ENCODE measurements around the gene HSFX4. TPM values are rescaled to one million over a fixed set of nuclear protein-coding genes. Genes with fewer than 3 reads are reported as not detected.

HSFX4 gene
- total RNA-seq, 1 experiment from 2014 or later = not detected

GRCh38 chrX:149950681-149951080 lies 21.3 kb downstream of the HSFX4 start:
- H3K9ac ChIP-seq (ENCODE audit: low read length) = no peak overlapping the region
- H3K4me1 ChIP-seq (ENCODE audit: low read length) = peaks cover 2% of the 10 kb centered on the region

GRCh38 chrX:149961572-149961971 lies 32.2 kb downstream of the HSFX4 start:
- H3K9me2 ChIP-seq (replicated peaks; ENCODE audit: insufficient read depth, low read length) = no peaks in the 10 kb centered on the region
- no peaks in the 10 kb centered on the region for H3K9me3 ChIP-seq (ENCODE audit: low read length)
- H3K79me2 ChIP-seq (ENCODE audit: low read length) = no peaks in the 10 kb centered on the region
- H3K4me2 ChIP-seq (ENCODE audit: low read depth, low read length, poor library complexity, severe bottlenecking) = no peak overlapping the region
- no peak overlapping the region for H3K9ac ChIP-seq (ENCODE audit: low read length)
- H3K4me3 ChIP-seq (ENCODE audit: low read length) = no peak overlapping the region
- DNase-seq = no peak
- H3K27ac ChIP-seq (ENCODE audit: low read length) = no peak overlapping the region
- no peaks in the 10 kb centered on the region for H3K36me3 ChIP-seq (ENCODE audit: insufficient read depth, low read length)
- H3K4me1 ChIP-seq (ENCODE audit: low read length) = no peaks in the 10 kb centered on the region
- no peaks in the 10 kb centered on the region for H3K27me3 ChIP-seq (ENCODE audit: low read length)
- no peaks in the 10 kb centered on the region for H4K20me1 ChIP-seq (ENCODE audit: insufficient read depth, low read depth, low read length)
- no peak overlapping the region for H2AFZ ChIP-seq (ENCODE audit: low read length)

More at GRCh38 chrX:149950681-149951080, 21.3 kb downstream of the HSFX4 start:
- Histone ChIP-seq H3K9me2 (replicated peaks; ENCODE audit: insufficient read depth, low read length) (no peaks in the 10 kb centered on the region), H3K4me2 (ENCODE audit: low read depth, low read length, poor library complexity, severe bottlenecking) (no peak overlapping the region), H3K27ac (ENCODE audit: low read length) (no peak overlapping the region), H4K20me1 (ENCODE audit: insufficient read depth, low read depth, low read length) (no peaks in the 10 kb centered on the region), H3K79me2 (ENCODE audit: low read length) (no peaks in the 10 kb centered on the region), H3K9me3 (ENCODE audit: low read length) (no peaks in the 10 kb centered on the region), H3K4me3 (ENCODE audit: low read length) (no peak overlapping the region), H3K27me3 (ENCODE audit: low read length) (no peaks in the 10 kb centered on the region), H3K36me3 (ENCODE audit: insufficient read depth, low read length) (no peaks in the 10 kb centered on the region), H2AFZ (ENCODE audit: low read length) (no peak overlapping the region)
- DNase-seq = peak; percentile 66

GRCh38 chrX:149962010-149962409 lies 32.6 kb downstream of the HSFX4 start:
- H3K4me1 ChIP-seq (ENCODE audit: low read length) = no peaks in the 10 kb centered on the region
- no peaks in the 10 kb centered on the region for H4K20me1 ChIP-seq (ENCODE audit: insufficient read depth, low read depth, low read length)
- H3K9me2 ChIP-seq (replicated peaks; ENCODE audit: insufficient read depth, low read length) = no peaks in the 10 kb centered on the region
- no peaks in the 10 kb centered on the region for H3K27me3 ChIP-seq (ENCODE audit: low read length)
- no peak for DNase-seq
- H3K79me2 ChIP-seq (ENCODE audit: low read length) = no peaks in the 10 kb centered on the region
- H3K9me3 ChIP-seq (ENCODE audit: low read length) = no peaks in the 10 kb centered on the region
- H3K36me3 ChIP-seq (ENCODE audit: insufficient read depth, low read length) = no peaks in the 10 kb centered on the region
- H3K4me2 ChIP-seq (ENCODE audit: low read depth, low read length, poor library complexity, severe bottlenecking) = no peak overlapping the region
- H3K4me3 ChIP-seq (ENCODE audit: low read length) = no peak overlapping the region
- no peak overlapping the region for H3K27ac ChIP-seq (ENCODE audit: low read length)
- no peak overlapping the region for H3K9ac ChIP-seq (ENCODE audit: low read length)
- no peak overlapping the region for H2AFZ ChIP-seq (ENCODE audit: low read length)

DNA sequence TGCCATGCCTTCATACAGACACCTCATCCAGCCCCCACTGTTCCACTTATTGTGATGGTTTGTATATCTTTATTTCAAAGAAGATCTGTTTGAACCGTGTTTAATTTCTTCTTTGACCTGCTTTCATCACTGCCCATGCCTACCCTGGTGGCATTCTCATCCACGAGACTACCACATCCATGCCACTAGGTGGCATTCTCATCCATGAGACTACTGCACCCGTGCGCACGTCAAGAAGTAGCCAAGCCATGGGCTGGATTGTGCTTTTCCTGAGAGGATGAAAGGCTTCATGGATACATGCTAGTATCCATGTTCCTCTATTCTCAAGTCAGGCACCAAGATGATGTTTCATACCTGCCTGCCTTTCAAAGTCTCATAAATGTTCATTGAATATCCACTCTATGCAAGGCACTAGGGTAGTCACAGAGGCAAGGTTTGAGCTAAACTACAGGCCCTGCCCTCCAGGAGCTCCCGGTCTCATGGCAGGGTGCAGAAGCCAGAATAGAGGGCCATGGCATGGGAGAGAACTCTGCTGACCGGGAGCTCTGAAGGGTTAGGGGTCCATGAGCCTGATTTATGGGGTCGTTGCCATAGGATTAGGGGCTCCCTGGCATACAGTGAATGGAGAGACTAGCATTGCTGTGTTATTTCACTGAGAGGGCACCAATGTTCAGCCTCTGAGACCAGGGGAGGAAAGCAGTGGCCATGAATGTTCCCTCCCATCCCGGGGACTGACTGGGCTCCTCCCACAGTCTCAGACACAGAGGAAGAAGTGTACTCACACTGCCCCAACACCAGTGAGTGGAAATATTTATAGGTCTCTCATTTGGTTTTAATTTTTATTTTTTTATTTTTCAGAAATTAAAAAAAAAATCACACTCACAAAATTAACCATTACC lies 33.7 kb downstream of the HSFX4 start:
- Histone ChIP-seq H3K4me3 (ENCODE audit: low read length) (no peak overlapping the region), H3K9me3 (ENCODE audit: low read length) (no peaks in the 10 kb centered on the region), H2AFZ (ENCODE audit: low read length) (no peak overlapping the region), H3K79me2 (ENCODE audit: low read length) (no peaks in the 10 kb centered on the region), H3K4me1 (ENCODE audit: low read length) (no peaks in the 10 kb centered on the region), H4K20me1 (ENCODE audit: insufficient read depth, low read depth, low read length) (no peaks in the 10 kb centered on the region), H3K27me3 (ENCODE audit: low read length) (no peaks in the 10 kb centered on the region), H3K9me2 (replicated peaks; ENCODE audit: insufficient read depth, low read length) (no peaks in the 10 kb centered on the region), H3K9ac (ENCODE audit: low read length) (no peak overlapping the region), H3K4me2 (ENCODE audit: low read depth, low read length, poor library complexity, severe bottlenecking) (no peak overlapping the region), H3K27ac (ENCODE audit: low read length) (no peak overlapping the region), H3K36me3 (ENCODE audit: insufficient read depth, low read length) (no peaks in the 10 kb centered on the region)
- DNase-seq = peak; percentile 83

DNA sequence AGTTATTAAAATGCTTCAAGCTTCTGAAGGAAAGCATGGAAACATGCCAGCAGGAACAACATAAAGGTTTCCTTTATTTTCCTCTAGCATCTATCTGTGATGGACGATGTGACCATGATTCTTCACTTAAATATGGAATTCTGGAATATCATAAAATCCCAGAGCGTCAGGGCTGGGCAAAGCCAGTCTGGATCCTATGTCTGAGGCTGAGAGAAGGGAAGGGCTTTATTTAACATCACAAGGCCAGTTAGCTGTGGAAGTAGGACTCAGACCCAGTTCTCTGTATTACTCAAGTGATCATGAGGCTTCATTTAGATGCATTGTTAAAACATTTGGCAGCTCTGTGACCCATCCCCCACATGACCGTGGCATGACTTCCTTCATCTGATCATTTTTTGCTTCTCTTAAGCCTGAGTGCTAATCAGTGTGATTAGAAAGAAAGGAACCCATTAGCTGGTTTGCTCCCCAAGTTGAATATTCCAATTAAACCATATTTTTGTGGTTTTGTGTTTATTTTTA lies 49.8 kb downstream of the HSFX4 start:
- H3K27me3 ChIP-seq (ENCODE audit: low read length) = no peaks in the 10 kb centered on the region
- DNase-seq = no peak

More for the DNA sequence above, 49.8 kb downstream of the HSFX4 start:
- H3K9me3 ChIP-seq (ENCODE audit: low read length) = no peaks in the 10 kb centered on the region
- H3K4me1 ChIP-seq (ENCODE audit: low read length) = peaks cover 17% of the 10 kb centered on the region
- H3K9ac ChIP-seq (ENCODE audit: low read length) = no peak overlapping the region
- H3K4me2 ChIP-seq (ENCODE audit: low read depth, low read length, poor library complexity, severe bottlenecking) = no peak overlapping the region
- no peak overlapping the region for H3K27ac ChIP-seq (ENCODE audit: low read length)
- no peaks in the 10 kb centered on the region for H3K79me2 ChIP-seq (ENCODE audit: low read length)
- no peaks in the 10 kb centered on the region for H4K20me1 ChIP-seq (ENCODE audit: insufficient read depth, low read depth, low read length)
- H2AFZ ChIP-seq (ENCODE audit: low read length) = no peak overlapping the region
- H3K4me3 ChIP-seq (ENCODE audit: low read length) = no peak overlapping the region
- no peaks in the 10 kb centered on the region for H3K36me3 ChIP-seq (ENCODE audit: insufficient read depth, low read length)
- no peaks in the 10 kb centered on the region for H3K9me2 ChIP-seq (replicated peaks; ENCODE audit: insufficient read depth, low read length)

Other genes starting within 250 kb of the HSFX4 start
- not detected in 2 replicates for gene MAGEA11, start 217.5 kb upstream of the HSFX4 start, total RNA-seq (2014; rRNA removed; shearing (Covaris generic); ENCODE audit: low replicate concordance)
- 1.2 TPM in 1 of 2 replicates, not detected in the other for gene HSFX1, start 155.5 kb upstream of the HSFX4 start, total RNA-seq (2014; rRNA removed; shearing (Covaris generic); ENCODE audit: low replicate concordance)
- not detected in 2 replicates for gene MAGEA9, start 147.6 kb upstream of the HSFX4 start, total RNA-seq (2014; rRNA removed; shearing (Covaris generic); ENCODE audit: low replicate concordance)
- not detected in 2 replicates for gene MAGEA8, start 48.4 kb upstream of the HSFX4 start, total RNA-seq (2014; rRNA removed; shearing (Covaris generic); ENCODE audit: low replicate concordance)
- gene EOLA2, start 8.9 kb downstream of the HSFX4 start, total RNA-seq (2014; rRNA removed; shearing (Covaris generic); ENCODE audit: low replicate concordance) = 28.2 and 30.3 TPM in 2 replicates